AG08395 (cell line): Measurements from ENCODE around the gene PCGF2.
A peak's percentile ranks its signal among the peaks of the same experiment; 100 is the strongest.

Experiments used
- DNase-seq: peaks from one replicate; pipeline ENCODE4 v3.0.0; 2012; ENCODE audit warnings: mixed read lengths, low spot score

The PCGF2 gene

GRCh38 chr17:38751144-38751807, 3.1 kb upstream of the PCGF2 start:
- no peak for DNase-seq

DNA sequence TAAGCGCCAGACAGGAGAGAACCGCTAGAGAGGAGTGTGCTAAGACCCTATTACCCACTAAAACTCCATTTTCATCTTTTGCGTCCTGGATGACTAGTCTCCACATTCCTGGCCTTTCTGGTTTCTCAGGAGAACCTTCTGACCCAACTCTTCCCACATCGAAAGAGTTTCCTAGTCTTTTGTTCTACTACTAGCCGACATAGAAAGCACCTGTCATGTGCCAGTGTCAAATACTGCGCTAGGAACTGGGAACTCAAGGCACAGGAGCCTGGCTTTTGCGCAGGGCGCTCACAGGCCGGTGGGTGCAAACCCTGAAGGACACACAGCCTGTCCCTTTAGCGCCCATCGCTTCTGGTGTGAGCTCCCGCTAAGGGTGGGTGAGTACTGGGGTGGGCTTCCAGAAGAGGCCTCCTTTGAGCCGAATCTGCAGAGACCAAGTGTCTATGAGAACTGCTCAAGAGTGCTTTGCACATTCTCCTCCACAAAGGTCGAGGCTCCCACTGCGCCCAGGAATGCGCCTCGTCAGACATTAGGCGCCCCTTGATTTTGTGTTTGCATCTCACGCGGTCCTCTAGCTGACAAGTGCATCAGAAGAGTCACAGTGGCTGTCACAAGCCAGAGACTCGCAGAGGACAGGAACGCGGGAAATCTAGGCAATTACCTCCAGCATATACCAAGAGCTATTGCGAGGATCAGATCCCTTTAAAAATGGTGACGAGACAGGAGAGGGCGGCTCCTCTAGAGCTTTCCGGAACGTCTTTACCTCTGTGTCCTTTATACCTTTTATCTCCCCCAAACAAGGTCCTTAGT, 2.4 kb upstream of the PCGF2 start:
- DNase-seq, result no peak

- no peak for DNase-seq
Observed at GRCh38 chr17:38750044-38750311, 1.8 kb upstream of the PCGF2 start.

DNA sequence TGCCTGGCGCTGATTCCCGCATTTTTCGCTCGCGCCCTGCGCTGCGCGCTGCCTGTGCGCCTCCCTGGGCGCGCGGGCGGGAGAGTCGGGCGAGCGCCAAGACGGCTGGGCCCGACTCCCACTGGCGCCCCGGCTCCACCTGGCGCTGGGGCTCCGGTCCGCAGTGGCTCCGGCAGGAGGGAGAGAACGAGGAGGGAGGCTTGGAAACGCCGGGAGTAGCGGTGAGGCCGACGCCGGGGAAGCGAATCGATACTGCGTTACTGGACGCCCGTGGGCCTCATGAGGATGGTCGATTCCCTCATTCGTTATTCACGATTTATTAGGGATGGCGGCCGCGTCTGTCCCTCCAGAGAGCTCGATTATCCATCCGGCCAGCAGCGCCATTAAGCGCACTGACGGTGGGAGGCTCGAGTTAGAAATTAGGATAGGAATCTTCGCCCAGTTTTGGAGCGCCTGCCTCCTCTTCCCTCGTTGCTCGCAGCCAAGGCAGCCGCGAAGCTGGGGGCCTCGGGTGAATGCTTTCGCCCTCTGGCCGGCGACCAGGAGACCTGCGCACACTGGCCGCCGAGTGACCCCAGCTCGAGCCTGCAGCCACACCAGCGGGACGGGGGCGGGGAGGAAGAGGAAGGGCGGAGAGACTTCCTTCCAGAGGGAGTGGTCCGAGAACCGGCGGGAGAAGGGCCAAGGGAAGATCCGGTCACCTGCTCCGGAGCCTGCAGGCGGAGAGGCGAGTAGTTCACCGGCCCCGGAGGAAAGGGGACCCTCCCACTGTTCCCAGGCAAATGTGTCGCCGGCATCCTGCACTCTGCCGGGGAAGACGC, 1.3 kb upstream of the PCGF2 start:
- peak; percentile 24 for DNase-seq

- no peak for DNase-seq
Observed at GRCh38 chr17:38748892-38749222, 721 bp upstream of the PCGF2 start.

DNA sequence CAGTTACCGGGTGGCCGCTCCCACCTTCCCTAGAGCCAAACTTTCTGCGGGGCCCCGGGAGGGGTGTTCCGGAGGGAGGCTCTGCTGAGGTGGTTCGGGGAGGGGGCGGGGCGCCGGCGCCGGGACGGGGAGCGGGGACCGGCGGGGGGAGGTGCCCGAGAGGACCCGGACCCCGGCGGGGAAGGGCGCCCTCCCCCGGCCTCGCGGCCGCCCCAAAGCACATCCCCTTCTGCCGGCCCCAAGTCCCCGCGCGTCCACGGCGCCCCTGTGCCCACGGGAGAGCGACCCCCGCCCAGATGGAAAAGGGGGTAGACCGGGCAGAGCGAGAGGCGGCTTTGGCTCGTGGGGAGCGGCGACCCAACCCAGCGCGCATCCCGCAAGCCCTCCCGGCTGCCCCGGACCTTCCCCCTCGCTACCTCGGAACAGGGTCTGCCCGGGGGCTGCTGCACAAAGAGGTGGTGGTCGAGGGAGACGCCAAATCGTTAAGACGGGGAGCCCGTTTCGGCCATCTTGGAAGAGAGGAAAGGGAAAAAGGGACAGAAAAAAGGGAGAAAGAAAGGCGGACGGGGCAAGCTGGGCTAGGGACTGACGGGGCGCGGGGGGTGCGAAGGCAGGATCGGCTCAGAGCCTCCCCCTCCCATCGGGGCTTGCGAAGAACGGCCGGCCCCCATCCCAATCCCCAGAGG, 530 bp downstream of the PCGF2 start:
- DNase-seq, result peak; percentile 30

DNA sequence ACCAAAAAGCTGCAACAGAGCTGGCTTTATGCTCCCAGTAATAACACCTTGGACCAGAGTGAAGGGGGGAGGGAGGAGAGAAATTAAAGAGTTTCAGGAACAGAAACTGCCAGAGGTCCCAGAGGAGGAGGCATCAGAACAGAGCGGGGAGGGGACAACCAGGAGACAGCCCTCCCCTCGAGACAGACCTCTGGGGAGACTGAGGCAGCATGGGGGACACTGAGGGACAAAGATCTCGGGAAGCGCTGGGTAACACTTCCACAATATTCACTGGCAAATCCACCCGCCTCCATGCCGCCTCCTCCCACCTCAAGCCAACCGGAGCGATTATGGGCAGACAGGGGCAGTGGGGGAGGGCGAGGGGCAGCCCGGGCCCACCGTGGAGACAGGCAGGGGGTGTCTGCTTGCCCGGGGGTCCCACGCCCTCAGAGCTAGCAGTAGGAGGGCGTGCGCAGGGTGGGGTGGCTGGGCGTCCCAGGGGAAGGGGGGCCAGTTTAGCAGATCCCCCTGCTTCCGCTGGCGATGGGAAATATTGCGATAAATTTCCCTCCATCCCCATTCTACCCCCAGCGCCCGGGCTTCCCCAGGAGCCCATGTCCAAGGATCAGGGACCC, 1.2 kb downstream of the PCGF2 start:
- no peak for DNase-seq

- DNase-seq, result no peak
Observed at GRCh38 chr17:38746004-38746848, 1.9 kb downstream of the PCGF2 start.

- no peak for DNase-seq
Observed at GRCh38 chr17:38745545-38745944, 2.6 kb downstream of the PCGF2 start.

GRCh38 chr17:38743556-38744171, 4.5 kb downstream of the PCGF2 start:
- no peak for DNase-seq

DNA sequence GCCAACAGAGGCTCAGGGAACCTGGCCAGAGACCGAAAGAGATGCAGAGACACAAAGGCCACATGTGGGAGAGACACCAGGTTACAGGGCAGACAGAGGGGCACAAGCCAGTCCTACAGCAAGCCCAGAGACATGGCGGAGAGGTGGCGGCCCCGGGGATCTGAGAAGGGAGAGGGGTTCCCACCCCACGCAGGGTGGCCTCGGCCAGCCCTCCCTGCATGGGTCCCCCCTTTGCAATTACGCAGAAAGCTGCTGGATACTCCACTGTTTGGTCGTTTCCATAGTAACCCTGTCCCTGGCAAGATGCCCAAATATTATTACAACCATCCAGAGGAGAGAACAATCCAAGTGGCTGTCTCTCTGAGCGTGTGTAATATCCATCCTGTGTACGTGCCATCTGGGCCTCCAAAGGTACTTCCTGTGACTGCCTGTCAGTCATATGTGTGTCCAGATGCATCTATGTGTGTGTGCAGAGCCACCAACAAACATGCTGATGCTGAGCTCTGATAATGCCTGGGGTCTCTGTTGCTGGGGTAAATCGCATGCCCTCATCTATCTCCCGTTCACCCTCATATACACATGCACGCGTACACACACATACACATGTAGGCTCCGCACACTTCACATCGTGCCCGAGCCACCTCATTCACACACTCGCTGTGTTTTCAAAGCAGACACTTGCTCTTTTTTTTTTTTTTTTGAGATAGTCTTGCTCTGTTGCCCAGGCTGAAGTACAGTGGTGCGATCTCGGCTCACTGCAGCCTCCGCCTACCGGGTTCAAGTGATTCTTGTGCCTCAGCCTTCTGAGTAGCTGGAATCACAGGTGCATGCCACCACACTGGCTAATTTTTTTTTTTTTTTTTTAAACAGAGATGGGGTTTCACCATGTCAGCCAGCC, 5.5 kb downstream of the PCGF2 start:
- peak; percentile 77 for DNase-seq

GRCh38 chr17:38741921-38742410, 6.2 kb downstream of the PCGF2 start:
- DNase-seq, result peak; percentile 40

DNA sequence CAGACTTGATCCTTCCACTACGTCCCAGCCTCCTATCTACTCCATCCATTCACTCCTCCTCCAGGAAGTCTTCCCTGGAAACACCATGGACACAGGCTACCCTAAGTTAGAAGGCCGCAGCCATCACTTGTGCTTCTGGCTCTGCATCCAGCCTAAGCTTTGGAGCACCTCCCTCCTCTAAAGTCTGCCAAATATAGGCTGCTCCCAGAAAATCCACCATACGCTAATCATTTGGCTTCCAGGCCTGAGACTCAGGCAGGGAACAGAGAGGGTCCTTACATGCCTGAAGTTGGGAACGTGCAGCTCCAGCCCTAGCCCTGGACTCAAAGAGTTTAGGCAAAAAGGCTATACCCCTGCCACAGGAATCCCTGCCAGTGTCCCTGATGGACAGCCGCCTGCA, 6.7 kb downstream of the PCGF2 start:
- DNase-seq, result no peak

DNA sequence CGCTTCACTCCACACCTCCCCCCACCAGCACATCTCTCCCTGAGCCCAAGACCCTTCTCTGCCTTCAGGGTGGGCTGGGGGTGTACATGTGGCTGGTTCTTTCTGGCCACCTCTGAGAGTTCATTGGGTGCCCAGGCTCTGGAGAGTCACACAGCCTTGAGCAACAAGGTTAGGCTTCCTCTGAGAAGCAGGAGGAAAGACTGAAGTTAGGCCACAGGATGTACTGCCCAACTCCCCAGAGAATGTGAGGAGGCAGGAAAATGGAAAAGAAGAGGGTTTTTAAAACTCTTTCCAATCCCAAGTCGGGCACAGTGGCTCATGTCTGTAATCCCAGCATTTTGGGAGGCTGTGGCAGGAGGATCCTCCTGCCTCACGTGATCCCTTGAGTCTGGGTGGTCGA, 7.3 kb downstream of the PCGF2 start:
- DNase-seq, result no peak

GRCh38 chr17:38740044-38740443, 8.1 kb downstream of the PCGF2 start:
- DNase-seq, result no peak

- DNase-seq, result no peak
Observed at GRCh38 chr17:38739305-38739704, 8.8 kb downstream of the PCGF2 start.

DNA sequence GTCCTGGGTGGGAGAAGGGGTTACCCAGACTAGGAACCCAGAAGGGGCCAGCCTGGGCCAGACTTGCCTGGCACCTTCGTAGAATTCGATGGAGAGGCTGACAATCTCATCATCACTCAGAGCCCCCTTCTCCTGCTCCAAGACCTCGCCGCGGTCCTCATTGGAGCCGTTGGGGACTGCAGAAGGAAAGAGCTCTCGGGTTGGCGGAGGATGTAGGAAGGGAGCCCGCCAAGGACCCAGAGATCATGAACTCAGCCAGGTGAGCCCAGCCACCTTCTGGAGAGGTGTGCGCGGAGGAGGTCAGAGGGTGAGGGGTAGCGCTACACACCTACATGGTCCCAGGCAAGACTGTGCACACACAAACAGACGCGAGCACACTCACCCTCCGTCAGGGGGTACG, 9.4 kb downstream of the PCGF2 start:
- DNase-seq, result no peak

DNA sequence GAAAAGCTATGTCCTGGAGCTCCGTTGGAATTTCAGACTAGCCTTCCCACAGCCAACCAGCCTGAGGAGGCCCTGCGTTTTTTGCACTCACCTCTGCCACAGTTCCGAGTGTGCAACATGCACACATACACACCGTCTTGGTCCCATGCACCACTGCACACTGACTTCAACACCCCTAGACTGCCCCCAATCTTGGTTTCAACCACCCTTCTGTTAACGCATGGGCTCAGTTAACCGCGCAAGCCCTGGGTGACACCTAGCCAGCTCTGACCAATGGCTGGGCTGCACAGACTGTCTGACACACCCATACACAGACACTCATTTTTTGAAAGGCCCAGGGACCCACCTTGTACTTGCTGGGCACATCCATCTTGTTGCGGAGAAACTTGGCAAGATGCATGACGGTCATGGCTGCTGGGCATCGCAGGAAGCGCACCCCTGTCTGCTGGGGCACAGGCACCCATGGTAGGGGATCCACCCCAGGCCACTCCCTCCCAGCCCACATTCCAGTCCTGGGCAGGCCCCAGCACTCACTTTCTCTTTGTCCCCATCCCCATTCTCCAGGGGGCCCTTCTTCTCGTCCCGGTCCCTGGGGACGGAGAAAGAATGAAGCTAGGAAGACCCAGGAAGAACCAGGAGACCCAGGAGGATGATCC, 10.0 kb downstream of the PCGF2 start:
- no peak for DNase-seq
